ENCODE results near the gene GPR137B.
A peak's percentile ranks its signal among the peaks of the same experiment; 100 is the strongest.

The GPR137B gene

GRCh38 chr1:236103646-236104218, 38.6 kb upstream of the GPR137B start:
- Histone ChIP-seq H3K27me3 (ENCODE audit: control insufficient read depth, insufficient read depth, low read length) (peaks cover 2% of the 10 kb centered on the region), H3K27ac (ENCODE audit: low read depth, low read length) (no peak overlapping the region), H3K4me1 (ENCODE audit: control insufficient read depth, insufficient read depth, low read length) (no peaks in the 10 kb centered on the region), H3K4me3 (ENCODE audit: low read length) (peak overlapping the region; percentile 27), H3K9ac (ENCODE audit: low read length) (no peak overlapping the region), H3K36me3 (ENCODE audit: control insufficient read depth, insufficient read depth, low read length) (no peaks in the 10 kb centered on the region)

GRCh38 chr1:236107121-236107907, 35.0 kb upstream of the GPR137B start:
- no peak overlapping the region for H3K4me3 ChIP-seq (ENCODE audit: low read length)
- no peaks in the 10 kb centered on the region for H3K4me1 ChIP-seq (ENCODE audit: control insufficient read depth, insufficient read depth, low read length)
- H3K36me3 ChIP-seq (ENCODE audit: control insufficient read depth, insufficient read depth, low read length), result no peaks in the 10 kb centered on the region
- H3K27ac ChIP-seq (ENCODE audit: low read depth, low read length), result no peak overlapping the region
- H3K9ac ChIP-seq (ENCODE audit: low read length), result no peak overlapping the region
- H3K27me3 ChIP-seq (ENCODE audit: control insufficient read depth, insufficient read depth, low read length), result no peaks in the 10 kb centered on the region

- H3K9ac ChIP-seq (ENCODE audit: low read length), result no peak overlapping the region
- H3K27me3 ChIP-seq (ENCODE audit: control insufficient read depth, insufficient read depth, low read length), result no peaks in the 10 kb centered on the region
- H3K27ac ChIP-seq (ENCODE audit: low read depth, low read length), result no peak overlapping the region
- no peaks in the 10 kb centered on the region for H3K36me3 ChIP-seq (ENCODE audit: control insufficient read depth, insufficient read depth, low read length)
- H3K4me3 ChIP-seq (ENCODE audit: low read length), result no peak overlapping the region
- no peaks in the 10 kb centered on the region for H3K4me1 ChIP-seq (ENCODE audit: control insufficient read depth, insufficient read depth, low read length)
These were observed 34.2 kb upstream of the GPR137B start for GRCh38 chr1:236108027-236108648.

- H3K27ac ChIP-seq (ENCODE audit: low read depth, low read length), result no peak overlapping the region
- H3K36me3 ChIP-seq (ENCODE audit: control insufficient read depth, insufficient read depth, low read length), result no peaks in the 10 kb centered on the region
- no peaks in the 10 kb centered on the region for H3K4me1 ChIP-seq (ENCODE audit: control insufficient read depth, insufficient read depth, low read length)
- no peak overlapping the region for H3K4me3 ChIP-seq (ENCODE audit: low read length)
- no peak overlapping the region for H3K9ac ChIP-seq (ENCODE audit: low read length)
- no peaks in the 10 kb centered on the region for H3K27me3 ChIP-seq (ENCODE audit: control insufficient read depth, insufficient read depth, low read length)
These were observed 32.2 kb upstream of the GPR137B start for GRCh38 chr1:236110137-236110536.

GRCh38 chr1:236111527-236112331, 30.6 kb upstream of the GPR137B start:
- Histone ChIP-seq H3K9ac (ENCODE audit: low read length) (no peak overlapping the region), H3K27me3 (ENCODE audit: control insufficient read depth, insufficient read depth, low read length) (no peaks in the 10 kb centered on the region), H3K4me1 (ENCODE audit: control insufficient read depth, insufficient read depth, low read length) (no peaks in the 10 kb centered on the region), H3K36me3 (ENCODE audit: control insufficient read depth, insufficient read depth, low read length) (no peaks in the 10 kb centered on the region), H3K4me3 (ENCODE audit: low read length) (no peak overlapping the region), H3K27ac (ENCODE audit: low read depth, low read length) (no peak overlapping the region)

- Histone ChIP-seq H3K4me1 (ENCODE audit: control insufficient read depth, insufficient read depth, low read length) (no peaks in the 10 kb centered on the region), H3K4me3 (ENCODE audit: low read length) (no peak overlapping the region), H3K27me3 (ENCODE audit: control insufficient read depth, insufficient read depth, low read length) (no peaks in the 10 kb centered on the region), H3K27ac (ENCODE audit: low read depth, low read length) (no peak overlapping the region), H3K36me3 (ENCODE audit: control insufficient read depth, insufficient read depth, low read length) (no peaks in the 10 kb centered on the region), H3K9ac (ENCODE audit: low read length) (no peak overlapping the region)
These were observed 30.1 kb upstream of the GPR137B start for GRCh38 chr1:236112332-236112627.

GRCh38 chr1:236113324-236114032, 28.9 kb upstream of the GPR137B start:
- no peak overlapping the region for H3K4me3 ChIP-seq (ENCODE audit: low read length)
- no peaks in the 10 kb centered on the region for H3K4me1 ChIP-seq (ENCODE audit: control insufficient read depth, insufficient read depth, low read length)
- no peaks in the 10 kb centered on the region for H3K36me3 ChIP-seq (ENCODE audit: control insufficient read depth, insufficient read depth, low read length)
- H3K27me3 ChIP-seq (ENCODE audit: control insufficient read depth, insufficient read depth, low read length), result no peaks in the 10 kb centered on the region
- no peak overlapping the region for H3K9ac ChIP-seq (ENCODE audit: low read length)
- H3K27ac ChIP-seq (ENCODE audit: low read depth, low read length), result no peak overlapping the region

- Histone ChIP-seq H3K9ac (ENCODE audit: low read length) (no peak overlapping the region), H3K27me3 (ENCODE audit: control insufficient read depth, insufficient read depth, low read length) (no peaks in the 10 kb centered on the region), H3K27ac (ENCODE audit: low read depth, low read length) (no peak overlapping the region), H3K4me3 (ENCODE audit: low read length) (no peak overlapping the region), H3K36me3 (ENCODE audit: control insufficient read depth, insufficient read depth, low read length) (no peaks in the 10 kb centered on the region), H3K4me1 (ENCODE audit: control insufficient read depth, insufficient read depth, low read length) (no peaks in the 10 kb centered on the region)
These were observed 28.1 kb upstream of the GPR137B start for GRCh38 chr1:236114076-236114747.

- no peak overlapping the region for H3K27ac ChIP-seq (ENCODE audit: low read depth, low read length)
- no peak overlapping the region for H3K4me3 ChIP-seq (ENCODE audit: low read length)
- no peaks in the 10 kb centered on the region for H3K27me3 ChIP-seq (ENCODE audit: control insufficient read depth, insufficient read depth, low read length)
- no peak overlapping the region for H3K9ac ChIP-seq (ENCODE audit: low read length)
- no peaks in the 10 kb centered on the region for H3K4me1 ChIP-seq (ENCODE audit: control insufficient read depth, insufficient read depth, low read length)
- no peaks in the 10 kb centered on the region for H3K36me3 ChIP-seq (ENCODE audit: control insufficient read depth, insufficient read depth, low read length)
These were observed 24.6 kb upstream of the GPR137B start for GRCh38 chr1:236117710-236118109.

GRCh38 chr1:236119943-236120484, 22.3 kb upstream of the GPR137B start:
- H3K9ac ChIP-seq (ENCODE audit: low read length), result no peak overlapping the region
- H3K36me3 ChIP-seq (ENCODE audit: control insufficient read depth, insufficient read depth, low read length), result no peaks in the 10 kb centered on the region
- H3K27me3 ChIP-seq (ENCODE audit: control insufficient read depth, insufficient read depth, low read length), result no peaks in the 10 kb centered on the region
- no peaks in the 10 kb centered on the region for H3K4me1 ChIP-seq (ENCODE audit: control insufficient read depth, insufficient read depth, low read length)
- no peak overlapping the region for H3K27ac ChIP-seq (ENCODE audit: low read depth, low read length)
- no peak overlapping the region for H3K4me3 ChIP-seq (ENCODE audit: low read length)

- no peaks in the 10 kb centered on the region for H3K4me1 ChIP-seq (ENCODE audit: control insufficient read depth, insufficient read depth, low read length)
- H3K4me3 ChIP-seq (ENCODE audit: low read length), result peak overlapping the region; percentile 11
- H3K36me3 ChIP-seq (ENCODE audit: control insufficient read depth, insufficient read depth, low read length), result no peaks in the 10 kb centered on the region
- no peak overlapping the region for H3K9ac ChIP-seq (ENCODE audit: low read length)
- no peak overlapping the region for H3K27ac ChIP-seq (ENCODE audit: low read depth, low read length)
- no peaks in the 10 kb centered on the region for H3K27me3 ChIP-seq (ENCODE audit: control insufficient read depth, insufficient read depth, low read length)
These were observed 21.6 kb upstream of the GPR137B start for GRCh38 chr1:236120721-236121153.

Data from rectal smooth muscle tissue (tissue), 1 donor.